Stimulated activated naive B cell treated with anti-CD40 and anti-IgM and Interleukin-4, amounts not matched to agents 10 μg/mL and 1 μg/mL and 100 μg/mL, for 72 hours (primary cell): Measurements from ENCODE around the gene NDC1.

Experiments
- ATAC-seq, 2 donors: fragments of 150-1000 bp; cut with Tn5 transposase; replicated peaks; 2 replicates each; pipeline ENCODE4 v1.10.0; 2021; ENCODE audit warnings: moderate library complexity in 1 of 2
- DNase-seq: peaks from one replicate; pipeline ENCODE4 v3.0.0; 2021
- H3K27ac Mint-ChIP-seq: one replicate; pipeline ENCODE4 v1.8.0; 2022; ENCODE audit warnings: mild to moderate bottlenecking, mixed read lengths
- H3K27me3 Mint-ChIP-seq, 2 donors: one replicate each; pipeline ENCODE4 v1.8.0; 2022; ENCODE audit warnings: mixed read lengths in 2 of 2
- H3K36me3 Mint-ChIP-seq, 2 donors: one replicate each; pipeline ENCODE4 v1.8.0; 2022; ENCODE audit warnings: mixed read lengths in 2 of 2, mild to moderate bottlenecking in 1 of 2
- H3K4me1 Mint-ChIP-seq, 2 donors: one replicate each; pipeline ENCODE4 v1.8.0; 2022; ENCODE audit warnings: mixed read lengths in 2 of 2, mild to moderate bottlenecking in 1 of 2
- H3K4me3 Mint-ChIP-seq, 2 donors: one replicate each; pipeline ENCODE4 v1.8.0; 2022; ENCODE audit warnings: mild to moderate bottlenecking in 2 of 2, mixed read lengths in 2 of 2, moderate library complexity in 1 of 2
- H3K9me3 Mint-ChIP-seq, 2 donors: one replicate each; pipeline ENCODE4 v1.8.0; 2022; ENCODE audit warnings: mixed read lengths in 2 of 2, mild to moderate bottlenecking in 1 of 2

NDC1 gene

GRCh38 chr1:53811414-53811851 is 26.7 kb downstream of the NDC1 start:
- Mint-ChIP-seq H3K9me3 (peaks cover 0 to 4% of the 10 kb centered on the region in 2 donors), H3K4me1 (peaks cover 5 to 6% of the 10 kb centered on the region in 2 donors), H3K36me3 (peaks cover 63 to 72% of the 10 kb centered on the region in 2 donors), H3K4me3 (no peak overlapping the region), H3K27ac (peak overlapping the region; percentile 42), H3K27me3 (no peaks in the 10 kb centered on the region)
- DNase-seq: peak; percentile 4
- ATAC-seq: no peak

DNA sequence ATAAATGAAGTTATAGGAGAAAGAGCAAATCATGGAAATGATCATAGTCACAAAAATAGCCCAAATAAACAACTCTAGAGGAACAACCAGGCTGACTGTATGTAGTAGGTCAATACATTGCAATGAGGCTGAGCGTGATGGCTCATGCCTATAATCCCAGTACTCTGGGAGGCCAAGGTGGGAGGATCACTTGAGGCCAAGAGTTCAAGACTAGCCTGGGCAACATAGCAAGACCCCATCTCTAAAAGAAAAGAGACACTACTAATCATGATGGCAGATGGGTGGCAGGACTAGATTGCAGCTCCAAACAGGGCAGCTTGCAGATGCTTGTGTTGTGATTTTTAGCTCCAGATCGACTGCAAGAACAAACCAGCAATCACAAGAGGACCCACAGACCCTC is 27.6 kb downstream of the NDC1 start:
- DNase-seq: no peak
- Mint-ChIP-seq H3K27ac (no peak overlapping the region), H3K4me3 (no peak overlapping the region), H3K27me3 (no peaks in the 10 kb centered on the region), H3K36me3 (peaks cover 56 to 62% of the 10 kb centered on the region in 2 donors), H3K4me1 (peaks cover 5 to 6% of the 10 kb centered on the region in 2 donors), H3K9me3 (peaks cover 0 to 4% of the 10 kb centered on the region in 2 donors)
- ATAC-seq: no peak

GRCh38 chr1:53810007-53810406 is 28.1 kb downstream of the NDC1 start:
- Mint-ChIP-seq H3K4me1 (peaks cover 5 to 6% of the 10 kb centered on the region in 2 donors), H3K4me3 (no peak overlapping the region), H3K27ac (no peak overlapping the region), H3K27me3 (no peaks in the 10 kb centered on the region), H3K9me3 (peaks cover 0 to 4% of the 10 kb centered on the region in 2 donors), H3K36me3 (peaks cover 54 to 57% of the 10 kb centered on the region in 2 donors)
- DNase-seq (no peak), ATAC-seq (no peak)

- Mint-ChIP-seq H3K4me1 (peaks cover 4 to 5% of the 10 kb centered on the region in 2 donors), H3K4me3 (no peak overlapping the region), H3K36me3 (peaks cover 48 to 53% of the 10 kb centered on the region in 2 donors), H3K9me3 (peaks cover 0 to 4% of the 10 kb centered on the region in 2 donors), H3K27me3 (no peaks in the 10 kb centered on the region), H3K27ac (no peak overlapping the region)
- no peak for DNase-seq
- no peak for ATAC-seq
These were observed 30.2 kb downstream of the NDC1 start for GRCh38 chr1:53807916-53808315.

DNA sequence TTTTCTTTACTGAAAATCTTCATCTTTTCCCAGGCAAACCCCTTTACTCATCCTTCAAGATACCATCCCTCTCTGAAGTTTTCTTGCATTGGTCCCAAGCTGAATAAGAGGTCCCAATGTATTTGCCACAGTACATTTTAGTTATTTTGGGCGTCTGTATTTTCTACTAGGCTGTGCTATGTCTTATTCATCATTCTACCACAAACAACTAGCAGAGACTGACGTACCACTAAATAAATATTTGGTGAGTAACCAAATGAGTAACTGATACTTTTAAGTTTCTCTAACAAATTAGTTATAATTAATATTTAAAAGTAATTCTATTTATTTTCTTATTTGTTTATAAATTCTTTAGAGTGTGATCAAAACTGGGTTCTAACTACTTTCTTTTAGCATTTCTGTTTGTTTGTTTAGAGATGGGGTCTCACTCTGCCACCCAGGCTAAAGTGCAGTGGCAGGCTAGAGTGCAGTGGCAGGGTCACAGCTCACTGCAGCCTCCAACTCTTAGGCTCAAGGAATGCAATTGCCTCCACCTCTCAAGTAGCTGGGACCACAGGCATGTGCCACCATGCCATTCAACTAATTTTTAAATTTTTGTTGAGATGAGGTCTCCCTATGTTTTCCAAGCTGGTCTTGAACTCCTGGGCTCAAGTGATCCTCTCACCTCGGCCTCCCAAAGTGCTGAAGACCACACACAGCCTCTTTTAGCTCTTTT is 33.1 kb downstream of the NDC1 start:
- ATAC-seq (no peak), DNase-seq (no peak)
- H3K36me3 Mint-ChIP-seq: peaks cover 37 to 39% of the 10 kb centered on the region in 2 donors
- H3K4me1 Mint-ChIP-seq: no peaks in the 10 kb centered on the region
- no peaks in the 10 kb centered on the region for H3K9me3 Mint-ChIP-seq
- H3K27ac Mint-ChIP-seq: no peak overlapping the region
- no peak overlapping the region for H3K4me3 Mint-ChIP-seq
- H3K27me3 Mint-ChIP-seq: no peaks in the 10 kb centered on the region

GRCh38 chr1:53804181-53804580 is 33.9 kb downstream of the NDC1 start:
- ATAC-seq (no peak), DNase-seq (no peak)
- Mint-ChIP-seq H3K36me3 (peaks cover 41 to 42% of the 10 kb centered on the region in 2 donors), H3K4me3 (no peak overlapping the region), H3K9me3 (no peaks in the 10 kb centered on the region), H3K4me1 (no peaks in the 10 kb centered on the region), H3K27me3 (no peaks in the 10 kb centered on the region), H3K27ac (no peak overlapping the region)

DNA sequence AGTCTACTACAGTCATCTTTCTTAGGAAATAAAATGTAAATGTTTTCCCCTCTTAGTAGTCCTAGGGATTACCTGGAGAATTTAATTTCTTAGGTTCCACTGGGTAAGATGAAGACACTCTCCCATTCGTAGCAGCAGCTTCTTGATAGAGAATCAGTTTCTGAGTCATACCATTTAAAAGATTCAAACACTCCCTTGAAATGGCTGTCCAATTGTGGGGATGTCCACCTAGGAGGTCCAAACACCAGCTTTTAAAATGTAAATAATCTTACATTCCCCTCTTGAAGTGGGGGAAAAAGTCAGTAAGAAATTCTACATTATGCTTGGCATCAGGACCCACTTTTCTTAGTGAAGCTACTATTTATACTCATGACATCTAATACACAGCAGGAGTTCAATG is 37.5 kb downstream of the NDC1 start:
- no peaks in the 10 kb centered on the region for H3K4me1 Mint-ChIP-seq
- no peak for ATAC-seq

GRCh38 chr1:53799141-53799540 is 39.0 kb downstream of the NDC1 start:
- H3K9me3 Mint-ChIP-seq: no peaks in the 10 kb centered on the region
- no peak overlapping the region for H3K27ac Mint-ChIP-seq

More for the DNA sequence above, 37.5 kb downstream of the NDC1 start:
- Mint-ChIP-seq H3K4me3 (no peak overlapping the region), H3K36me3 (peaks cover 46 to 47% of the 10 kb centered on the region in 2 donors), H3K27ac (no peak overlapping the region), H3K9me3 (no peaks in the 10 kb centered on the region), H3K27me3 (no peaks in the 10 kb centered on the region)
- DNase-seq: no peak

DNA sequence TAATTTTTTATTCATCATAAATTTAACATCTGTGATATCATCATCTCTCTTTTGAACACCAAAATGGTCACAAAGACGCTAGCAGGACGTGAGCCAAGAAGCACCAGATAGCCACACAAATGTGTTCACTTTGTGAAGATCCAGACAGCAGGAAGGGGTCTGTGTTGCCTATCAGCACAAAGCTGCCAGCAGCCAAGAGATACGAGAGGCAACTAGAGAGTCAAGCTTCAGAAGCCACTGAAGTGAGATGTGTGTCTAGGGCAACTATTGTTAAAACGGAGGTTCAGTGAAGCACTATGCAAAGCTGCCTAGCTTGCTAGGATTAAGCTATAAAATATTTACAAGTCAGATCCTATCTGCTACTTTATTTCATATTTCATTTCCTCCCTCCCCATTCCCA is 45.3 kb downstream of the NDC1 start:
- H3K27ac Mint-ChIP-seq: no peak overlapping the region
- no peak overlapping the region for H3K4me3 Mint-ChIP-seq
- no peaks in the 10 kb centered on the region for H3K27me3 Mint-ChIP-seq
- ATAC-seq: no peak
- peaks cover 42 to 53% of the 10 kb centered on the region in 2 donors for H3K36me3 Mint-ChIP-seq
- H3K9me3 Mint-ChIP-seq: no peaks in the 10 kb centered on the region
- H3K4me1 Mint-ChIP-seq: no peaks in the 10 kb centered on the region
- no peak for DNase-seq

More at GRCh38 chr1:53799141-53799540, 39.0 kb downstream of the NDC1 start:
- no peaks in the 10 kb centered on the region for H3K4me1 Mint-ChIP-seq
- H3K27me3 Mint-ChIP-seq: no peaks in the 10 kb centered on the region
- no peak overlapping the region for H3K4me3 Mint-ChIP-seq
- H3K36me3 Mint-ChIP-seq: peaks cover 49% of the 10 kb centered on the region in 2 donors
- ATAC-seq (no peak), DNase-seq (no peak)

DNA sequence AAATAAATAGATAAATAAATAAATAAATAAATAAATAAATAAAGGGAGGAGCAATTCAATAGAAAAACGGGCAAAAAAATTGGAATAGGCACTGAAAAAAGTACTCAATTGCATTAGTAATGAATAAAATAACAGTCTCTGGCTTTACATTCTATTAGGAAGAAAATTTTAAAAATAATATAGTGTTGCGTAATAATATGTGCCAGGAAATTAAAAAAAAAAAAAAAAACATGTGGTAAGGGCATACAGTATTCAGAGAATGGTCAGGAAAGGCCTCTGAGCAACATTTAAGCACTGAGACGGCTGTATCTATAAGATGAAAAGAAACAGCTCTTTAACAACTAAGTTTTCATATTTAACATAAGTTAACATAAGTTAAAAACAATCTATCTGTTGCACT is 50.4 kb downstream of the NDC1 start:
- H3K4me1 Mint-ChIP-seq: peaks cover 0 to 2% of the 10 kb centered on the region in 2 donors
- H3K9me3 Mint-ChIP-seq: no peaks in the 10 kb centered on the region
- H3K27me3 Mint-ChIP-seq: no peaks in the 10 kb centered on the region
- ATAC-seq (no peak), DNase-seq (no peak)
- no peak overlapping the region for H3K27ac Mint-ChIP-seq
- H3K36me3 Mint-ChIP-seq: peaks cover 34 to 62% of the 10 kb centered on the region in 2 donors
- no peak overlapping the region for H3K4me3 Mint-ChIP-seq

DNA sequence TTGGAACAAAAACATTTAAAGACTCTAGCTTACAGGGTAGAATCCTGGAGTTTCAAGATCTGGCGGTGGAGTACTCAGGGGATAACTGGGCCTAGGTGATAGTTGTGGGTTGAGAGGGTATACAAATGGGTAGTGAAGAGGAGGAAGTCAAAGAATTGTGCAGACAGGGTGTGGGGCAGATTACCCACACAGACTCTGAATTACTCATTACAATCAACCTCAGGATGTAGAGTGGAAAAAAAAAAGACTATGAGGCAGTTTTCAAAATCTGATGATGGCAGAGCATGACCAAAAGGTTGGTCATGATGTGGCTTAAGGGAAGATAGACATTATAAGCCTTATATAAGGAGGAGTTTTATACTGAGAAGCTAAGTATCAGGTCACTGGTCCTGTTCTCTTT is 55.0 kb downstream of the NDC1 start:
- H3K9me3 Mint-ChIP-seq: no peaks in the 10 kb centered on the region
- ATAC-seq: peak; percentile 74 to 75
- peaks cover 26 to 53% of the 10 kb centered on the region in 2 donors for H3K36me3 Mint-ChIP-seq
- no peaks in the 10 kb centered on the region for H3K27me3 Mint-ChIP-seq
- H3K4me3 Mint-ChIP-seq: no peak overlapping the region
- H3K4me1 Mint-ChIP-seq: peaks cover 0 to 2% of the 10 kb centered on the region in 2 donors
- no peak for DNase-seq
- H3K27ac Mint-ChIP-seq: peak overlapping the region; percentile 57

GRCh38 chr1:53781654-53782053 is 56.4 kb downstream of the NDC1 start:
- H3K36me3 Mint-ChIP-seq: peaks cover 27 to 54% of the 10 kb centered on the region in 2 donors
- H3K4me1 Mint-ChIP-seq: peaks cover 0 to 2% of the 10 kb centered on the region in 2 donors
- no peaks in the 10 kb centered on the region for H3K27me3 Mint-ChIP-seq
- no peak for DNase-seq
- H3K4me3 Mint-ChIP-seq: no peak overlapping the region
- H3K9me3 Mint-ChIP-seq: no peaks in the 10 kb centered on the region
- no peak for ATAC-seq
- H3K27ac Mint-ChIP-seq: no peak overlapping the region

GRCh38 chr1:53777272-53777671 is 60.8 kb downstream of the NDC1 start:
- Mint-ChIP-seq H3K4me3 (no peak overlapping the region), H3K27me3 (no peaks in the 10 kb centered on the region), H3K9me3 (no peaks in the 10 kb centered on the region), H3K36me3 (peaks cover 22 to 37% of the 10 kb centered on the region in 2 donors), H3K4me1 (no peaks in the 10 kb centered on the region), H3K27ac (no peak overlapping the region)
- no peak for ATAC-seq
- DNase-seq: no peak

GRCh38 chr1:53771648-53772047 is 66.4 kb downstream of the NDC1 start:
- no peak for DNase-seq
- Mint-ChIP-seq H3K27me3 (no peaks in the 10 kb centered on the region), H3K9me3 (no peaks in the 10 kb centered on the region), H3K4me1 (no peaks in the 10 kb centered on the region), H3K4me3 (no peak overlapping the region), H3K27ac (no peak overlapping the region), H3K36me3 (peaks cover 20 to 35% of the 10 kb centered on the region in 2 donors)
- no peak for ATAC-seq

- Mint-ChIP-seq H3K4me1 (no peaks in the 10 kb centered on the region), H3K36me3 (peaks cover 28 to 34% of the 10 kb centered on the region in 2 donors), H3K9me3 (no peaks in the 10 kb centered on the region), H3K27ac (no peak overlapping the region), H3K4me3 (no peak overlapping the region), H3K27me3 (no peaks in the 10 kb centered on the region)
- DNase-seq (no peak), ATAC-seq (no peak)
These were observed 68.3 kb downstream of the NDC1 start for GRCh38 chr1:53769780-53770179.
